ENCODE results near the gene SLC5A1. TPM values are rescaled to one million over a fixed set of nuclear protein-coding genes. Genes with fewer than 3 reads are reported as not detected.

Gene SLC5A1
- total and polyA plus RNA-seq, 2 of the 13 experiments (the other 11 are each of a cell fraction or from before 2014, with no cell fraction given) = not detected

DNA sequence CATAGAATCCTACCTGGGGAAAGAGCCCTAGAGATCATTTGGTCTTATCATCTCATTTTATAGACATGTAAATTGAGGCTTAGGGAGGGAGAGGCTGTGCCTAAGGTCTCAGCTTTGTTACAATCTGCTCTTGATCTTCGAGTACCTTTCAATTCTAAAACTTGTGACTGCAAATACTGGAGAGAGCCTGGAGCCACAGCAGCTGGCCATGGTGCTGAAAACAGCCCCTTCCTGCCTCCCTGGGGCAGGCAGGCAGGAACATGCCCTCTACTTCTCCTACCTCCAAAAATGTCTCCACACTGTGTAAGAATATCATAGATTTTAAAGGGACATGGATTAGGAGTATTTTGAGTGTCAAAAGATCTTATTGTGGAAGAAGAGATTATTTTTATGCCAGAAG lies 63.9 kb downstream of the SLC5A1 start (continued):
- no peak for TF ChIP-seq ZNF503 (CRISPR knock-in tag; IDR thresholded peaks at IDR 0.05)
- TF ChIP-seq ZSCAN9 (CRISPR knock-in tag; IDR thresholded peaks at IDR 0.05; ENCODE audit: borderline replicate concordance) = 0 out of 2 replicates have a peak, but pooled peaks have one; percentile 28
- no peak for TF ChIP-seq HES4 (CRISPR knock-in tag; IDR thresholded peaks at IDR 0.05; ENCODE audit: borderline replicate concordance)
- no peak for TF ChIP-seq FOXP1 (IDR thresholded peaks at IDR 0.05)
- no peak for TF ChIP-seq FOXP1 (CRISPR knock-in tag; IDR thresholded peaks at IDR 0.05)
- TF ChIP-seq SETDB1 (CRISPR knock-in tag; IDR thresholded peaks at IDR 0.05; ENCODE audit: borderline replicate concordance) = no peak
- no peak for TF ChIP-seq MIER3 (CRISPR knock-in tag; IDR thresholded peaks at IDR 0.05; ENCODE audit: borderline replicate concordance)
- no peak for TF ChIP-seq MXI1 (IDR thresholded peaks at IDR 0.05; ENCODE audit: borderline replicate concordance, low read depth, low read length)
- TF ChIP-seq ZNF44 (CRISPR knock-in tag; IDR thresholded peaks at IDR 0.05) = no peak
- no peak for TF ChIP-seq ZNF253 (CRISPR knock-in tag; IDR thresholded peaks at IDR 0.05; ENCODE audit: borderline replicate concordance)
- no peak for TF ChIP-seq DNMT1 (CRISPR knock-in tag; IDR thresholded peaks at IDR 0.05)
- no peak for TF ChIP-seq ZNF335 (CRISPR knock-in tag; IDR thresholded peaks at IDR 0.05)
- no peak for TF ChIP-seq ZBTB42 (CRISPR knock-in tag; IDR thresholded peaks at IDR 0.05)
- TF ChIP-seq HDAC2 (CRISPR knock-in tag; IDR thresholded peaks at IDR 0.05) = no peak
- TF ChIP-seq ZNF773 (CRISPR knock-in tag; IDR thresholded peaks at IDR 0.05; ENCODE audit: borderline replicate concordance) = no peak
- peak; percentile 54; the same call in 1 of the 2 replicates for TF ChIP-seq STAT5B (CRISPR knock-in tag; IDR thresholded peaks at IDR 0.05)
- TF ChIP-seq CAMTA2 (CRISPR knock-in tag; IDR thresholded peaks at IDR 0.05; ENCODE audit: borderline replicate concordance) = no peak
- TF ChIP-seq ZFY (CRISPR knock-in tag; IDR thresholded peaks at IDR 0.05) = no peak
- TF ChIP-seq HNRNPLL (IDR thresholded peaks at IDR 0.05; ENCODE audit: low read depth, low read length, poor library complexity, severe bottlenecking) = no peak
- TF ChIP-seq ADNP (CRISPR knock-in tag; IDR thresholded peaks at IDR 0.05) = no peak
- no peak for TF ChIP-seq HINFP (CRISPR knock-in tag; IDR thresholded peaks at IDR 0.05; ENCODE audit: low read depth)
- TF ChIP-seq ZNF333 (CRISPR knock-in tag; IDR thresholded peaks at IDR 0.05; ENCODE audit: borderline replicate concordance) = no peak
- TF ChIP-seq SOX5 (CRISPR knock-in tag; IDR thresholded peaks at IDR 0.05; ENCODE audit: borderline replicate concordance) = no peak
- TF ChIP-seq SALL1 (CRISPR knock-in tag; IDR thresholded peaks at IDR 0.05) = peak; percentile 39; the same call in 1 of the 2 replicates
- TF ChIP-seq TFAP4 (IDR thresholded peaks at IDR 0.05; ENCODE audit: borderline replicate concordance, low read depth) = no peak
- TF ChIP-seq HMG20A (CRISPR knock-in tag; IDR thresholded peaks at IDR 0.05; ENCODE audit: borderline replicate concordance) = no peak
- TF ChIP-seq GATA4 (IDR thresholded peaks at IDR 0.05; ENCODE audit: borderline replicate concordance, low read depth) = no peak
- TF ChIP-seq TBP (CRISPR knock-in tag; IDR thresholded peaks at IDR 0.05) = no peak
- no peak for TF ChIP-seq RBM22 (optimal IDR thresholded peaks at IDR 0.05; ENCODE audit: low read length)
- 0 out of 2 replicates have a peak, but pooled peaks have one; percentile 36 for TF ChIP-seq ZNF331 (CRISPR knock-in tag; IDR thresholded peaks at IDR 0.05)
- TF ChIP-seq ZSCAN20 (CRISPR knock-in tag; IDR thresholded peaks at IDR 0.05; ENCODE audit: borderline replicate concordance) = no peak

All from HepG2 (cell line).